ENCODE measurements around the gene DPH2.

The DPH2 gene

DNA sequence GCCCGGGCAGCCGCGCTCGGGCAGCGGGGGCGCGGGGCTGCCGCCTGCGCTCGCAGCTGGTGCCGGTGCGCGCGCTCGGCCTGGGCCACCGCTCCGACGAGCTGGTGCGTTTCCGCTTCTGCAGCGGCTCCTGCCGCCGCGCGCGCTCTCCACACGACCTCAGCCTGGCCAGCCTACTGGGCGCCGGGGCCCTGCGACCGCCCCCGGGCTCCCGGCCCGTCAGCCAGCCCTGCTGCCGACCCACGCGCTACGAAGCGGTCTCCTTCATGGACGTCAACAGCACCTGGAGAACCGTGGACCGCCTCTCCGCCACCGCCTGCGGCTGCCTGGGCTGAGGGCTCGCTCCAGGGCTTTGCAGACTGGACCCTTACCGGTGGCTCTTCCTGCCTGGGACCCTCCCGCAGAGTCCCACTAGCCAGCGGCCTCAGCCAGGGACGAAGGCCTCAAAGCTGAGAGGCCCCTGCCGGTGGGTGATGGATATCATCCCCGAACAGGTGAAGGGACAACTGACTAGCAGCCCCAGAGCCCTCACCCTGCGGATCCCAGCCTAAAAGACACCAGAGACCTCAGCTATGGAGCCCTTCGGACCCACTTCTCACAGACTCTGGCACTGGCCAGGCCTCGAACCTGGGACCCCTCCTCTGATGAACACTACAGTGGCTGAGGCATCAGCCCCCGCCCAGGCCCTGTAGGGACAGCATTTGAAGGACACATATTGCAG, 33.2 kb upstream of the DPH2 start:
- Histone ChIP-seq H3K27me3 (ENCODE audit: control insufficient read depth, low read length) (no peaks in the 10 kb centered on the region), H3K27ac (ENCODE audit: low read depth, low read length) (no peak overlapping the region), H4K20me1 (ENCODE audit: control insufficient read depth, insufficient read depth, low read depth, low read length) (no peaks in the 10 kb centered on the region), H3K4me1 (ENCODE audit: control insufficient read depth, low read length) (peaks cover 5% of the 10 kb centered on the region), H3K9me3 (ENCODE audit: control insufficient read depth, insufficient read depth, low read length) (no peaks in the 10 kb centered on the region), H3K36me3 (ENCODE audit: control insufficient read depth, low read length) (no peaks in the 10 kb centered on the region; the same call in 1 of the 2 replicates), H3K9me2 (replicated peaks; ENCODE audit: control insufficient read depth, low read length) (no peaks in the 10 kb centered on the region), H3F3A (ENCODE audit: control insufficient read depth, insufficient read depth) (no peaks in the 10 kb centered on the region), H3K79me2 (ENCODE audit: control insufficient read depth, low read length) (no peaks in the 10 kb centered on the region), H3K4me3 (ENCODE audit: low read length) (no peak overlapping the region), H3K4me2 (ENCODE audit: low read length) (0 out of 2 replicates have a peak overlapping the region, but pooled peaks have one; percentile 27)
- no peak for TF ChIP-seq EZH2phosphoT487 (IDR thresholded peaks at IDR 0.05; ENCODE audit: borderline replicate concordance, low read length)
- TF ChIP-seq, protein P1, sequence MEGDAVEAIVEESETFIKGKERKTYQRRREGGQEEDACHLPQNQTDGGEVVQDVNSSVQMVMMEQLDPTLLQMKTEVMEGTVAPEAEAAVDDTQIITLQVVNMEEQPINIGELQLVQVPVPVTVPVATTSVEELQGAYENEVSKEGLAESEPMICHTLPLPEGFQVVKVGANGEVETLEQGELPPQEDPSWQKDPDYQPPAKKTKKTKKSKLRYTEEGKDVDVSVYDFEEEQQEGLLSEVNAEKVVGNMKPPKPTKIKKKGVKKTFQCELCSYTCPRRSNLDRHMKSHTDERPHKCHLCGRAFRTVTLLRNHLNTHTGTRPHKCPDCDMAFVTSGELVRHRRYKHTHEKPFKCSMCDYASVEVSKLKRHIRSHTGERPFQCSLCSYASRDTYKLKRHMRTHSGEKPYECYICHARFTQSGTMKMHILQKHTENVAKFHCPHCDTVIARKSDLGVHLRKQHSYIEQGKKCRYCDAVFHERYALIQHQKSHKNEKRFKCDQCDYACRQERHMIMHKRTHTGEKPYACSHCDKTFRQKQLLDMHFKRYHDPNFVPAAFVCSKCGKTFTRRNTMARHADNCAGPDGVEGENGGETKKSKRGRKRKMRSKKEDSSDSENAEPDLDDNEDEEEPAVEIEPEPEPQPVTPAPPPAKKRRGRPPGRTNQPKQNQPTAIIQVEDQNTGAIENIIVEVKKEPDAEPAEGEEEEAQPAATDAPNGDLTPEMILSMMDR (IDR thresholded peaks at IDR 0.05; ENCODE audit: low read depth, low read length, poor library complexity, severe bottlenecking), result no peak

GRCh38 chr1:43937179-43937865, 32.5 kb upstream of the DPH2 start:
- H3K9me2 ChIP-seq (replicated peaks; ENCODE audit: control insufficient read depth, low read length), result no peaks in the 10 kb centered on the region
- H3K4me3 ChIP-seq (ENCODE audit: low read length), result no peak overlapping the region
- no peaks in the 10 kb centered on the region; the same call in 1 of the 2 replicates for H3K36me3 ChIP-seq (ENCODE audit: control insufficient read depth, low read length)

GRCh38 chr1:43938383-43938782, 31.4 kb upstream of the DPH2 start:
- H3K9me2 ChIP-seq (replicated peaks; ENCODE audit: control insufficient read depth, low read length), result no peaks in the 10 kb centered on the region
- H3K4me3 ChIP-seq (ENCODE audit: low read length), result no peak overlapping the region
- no peak overlapping the region for H3K4me2 ChIP-seq (ENCODE audit: low read length)
- no peak for TF ChIP-seq EZH2phosphoT487 (IDR thresholded peaks at IDR 0.05; ENCODE audit: borderline replicate concordance, low read length)
- TF ChIP-seq, protein P1 (IDR thresholded peaks at IDR 0.05; ENCODE audit: low read depth, low read length, poor library complexity, severe bottlenecking), result no peak
- no peak overlapping the region for H3K27ac ChIP-seq (ENCODE audit: low read depth, low read length)
- no peaks in the 10 kb centered on the region for H3K9me3 ChIP-seq (ENCODE audit: control insufficient read depth, insufficient read depth, low read length)
- peaks cover 4% of the 10 kb centered on the region; the same call in 1 of the 2 replicates for H3K36me3 ChIP-seq (ENCODE audit: control insufficient read depth, low read length)
- H3K27me3 ChIP-seq (ENCODE audit: control insufficient read depth, low read length), result no peaks in the 10 kb centered on the region
- no peaks in the 10 kb centered on the region for H3K79me2 ChIP-seq (ENCODE audit: control insufficient read depth, low read length)
- peaks cover 5% of the 10 kb centered on the region for H3K4me1 ChIP-seq (ENCODE audit: control insufficient read depth, low read length)
- H4K20me1 ChIP-seq (ENCODE audit: control insufficient read depth, insufficient read depth, low read depth, low read length), result no peaks in the 10 kb centered on the region
- no peaks in the 10 kb centered on the region for H3F3A ChIP-seq (ENCODE audit: control insufficient read depth, insufficient read depth)

More at GRCh38 chr1:43937179-43937865, 32.5 kb upstream of the DPH2 start:
- H3K4me1 ChIP-seq (ENCODE audit: control insufficient read depth, low read length), result peaks cover 5% of the 10 kb centered on the region
- H3K9me3 ChIP-seq (ENCODE audit: control insufficient read depth, insufficient read depth, low read length), result no peaks in the 10 kb centered on the region
- H3K4me2 ChIP-seq (ENCODE audit: low read length), result no peak overlapping the region
- H4K20me1 ChIP-seq (ENCODE audit: control insufficient read depth, insufficient read depth, low read depth, low read length), result no peaks in the 10 kb centered on the region
- H3K27ac ChIP-seq (ENCODE audit: low read depth, low read length), result no peak overlapping the region
- no peaks in the 10 kb centered on the region for H3F3A ChIP-seq (ENCODE audit: control insufficient read depth, insufficient read depth)
- no peaks in the 10 kb centered on the region for H3K27me3 ChIP-seq (ENCODE audit: control insufficient read depth, low read length)
- TF ChIP-seq, protein P1 (IDR thresholded peaks at IDR 0.05; ENCODE audit: low read depth, low read length, poor library complexity, severe bottlenecking), result no peak
- no peak for TF ChIP-seq EZH2phosphoT487 (IDR thresholded peaks at IDR 0.05; ENCODE audit: borderline replicate concordance, low read length)
- no peaks in the 10 kb centered on the region for H3K79me2 ChIP-seq (ENCODE audit: control insufficient read depth, low read length)
